ENCODE measurements around the gene MSI1. TPM values are rescaled to one million over a fixed set of nuclear protein-coding genes. Genes with fewer than 3 reads are reported as not detected.

The MSI1 gene
- total RNA-seq, 6 experiments from 2014 or later: 0.06 to 1.6 TPM; not detected in 4

- Histone ChIP-seq H3K27ac (no peak overlapping the region), H3K4me3 (no peak overlapping the region), H3K36me3 (no peaks in the 10 kb centered on the region), H3K4me1 (peaks cover 0 to 16% (median 0%) of the 10 kb centered on the region in 4 donors), H3K27me3 (peaks cover 0 to 4% of the 10 kb centered on the region in 2 donors), H3K9me3 (no peaks in the 10 kb centered on the region)
- 92% methylated on average over 2 of the region's 6 CpGs for WGBS (ENCODE audit: insufficient coverage, low coverage, low lambda C conversion rate, missing lambda C conversion rate)
- no peak for ATAC-seq
- TF ChIP-seq CTCF (IDR thresholded peaks at IDR 0.05): no peak
- TF ChIP-seq POLR2A (IDR thresholded peaks at IDR 0.05): no peak
- DNase-seq: no peak
- intact Hi-C loops (cut with DNase I): loop anchor here in 1 of 2 donors (10.0 kb wide), 1 partner anchor 60 kb away; no protein-coding TSS in a partner anchor
Measured at GRCh38 chr12:120364487-120364886, 4.5 kb downstream of the MSI1 start.

GRCh38 chr12:120363274-120363855, 5.6 kb downstream of the MSI1 start:
- no peak overlapping the region for H3K27ac ChIP-seq
- H3K4me1 ChIP-seq: peaks cover 0 to 12% (median 0%) of the 10 kb centered on the region in 4 donors
- ATAC-seq (no peak), DNase-seq (no peak)
- H3K9me3 ChIP-seq: no peaks in the 10 kb centered on the region
- intact Hi-C loops (cut with DNase I): loop anchor here in 1 of 2 donors (10.0 kb wide), 1 partner anchor 61 kb away; no protein-coding TSS in a partner anchor
- TF ChIP-seq CTCF (IDR thresholded peaks at IDR 0.05) (no peak), POLR2A (IDR thresholded peaks at IDR 0.05) (no peak)
- no peaks in the 10 kb centered on the region for H3K36me3 ChIP-seq
- H3K27me3 ChIP-seq: peaks cover 0 to 4% of the 10 kb centered on the region in 2 donors
- H3K4me3 ChIP-seq: no peak overlapping the region
- 93% methylated on average over 8 of the region's 9 CpGs for WGBS (ENCODE audit: insufficient coverage, low coverage, low lambda C conversion rate, missing lambda C conversion rate)

- TF ChIP-seq POLR2A (IDR thresholded peaks at IDR 0.05) (no peak), CTCF (IDR thresholded peaks at IDR 0.05) (no peak)
- intact Hi-C loops (cut with DNase I): loop anchor here in 1 of 2 donors (10.0 kb wide), 1 partner anchor 62 kb away; no protein-coding TSS in a partner anchor
- 85% methylated on average over 11 of the region's 14 CpGs for WGBS (ENCODE audit: insufficient coverage, low coverage, low lambda C conversion rate, missing lambda C conversion rate)
- no peak for DNase-seq
- Histone ChIP-seq H3K9me3 (no peaks in the 10 kb centered on the region), H3K27me3 (peaks cover 0 to 2% of the 10 kb centered on the region in 2 donors), H3K36me3 (no peaks in the 10 kb centered on the region), H3K4me3 (no peak overlapping the region), H3K4me1 (peaks cover 0 to 8% (median 0%) of the 10 kb centered on the region in 4 donors), H3K27ac (no peak overlapping the region)
- no peak for ATAC-seq
Measured at GRCh38 chr12:120362516-120363273, 6.3 kb downstream of the MSI1 start.

- no peaks in the 10 kb centered on the region for H3K9me3 ChIP-seq
- no peak for DNase-seq
- TF ChIP-seq POLR2A (IDR thresholded peaks at IDR 0.05) (no peak), CTCF (IDR thresholded peaks at IDR 0.05) (no peak)
- no peaks in the 10 kb centered on the region for H3K36me3 ChIP-seq
- no CpG with 5 or more reads among the region's 56 CpGs for WGBS (ENCODE audit: insufficient coverage, low coverage, low lambda C conversion rate, missing lambda C conversion rate)
- no peaks in the 10 kb centered on the region for H3K27me3 ChIP-seq
- no peak for ATAC-seq
- H3K4me3 ChIP-seq: no peak overlapping the region
- peaks cover 0 to 8% (median 0%) of the 10 kb centered on the region in 4 donors for H3K4me1 ChIP-seq
- no peak overlapping the region for H3K27ac ChIP-seq
- intact Hi-C loops (cut with DNase I): loop anchor here in 1 of 2 donors (10.0 kb wide), 1 partner anchor 63 kb away; no protein-coding TSS in a partner anchor
Measured at GRCh38 chr12:120361506-120362208, 7.3 kb downstream of the MSI1 start.

Measured in right lobe of liver (tissue), 6 donors.